ENCODE measurements around the gene HECTD2. TPM values are rescaled to one million over a fixed set of nuclear protein-coding genes. Genes with fewer than 3 reads are reported as not detected.
"Not testable (repeated sequence)": the region's sequence is repeated elsewhere in the genome, so short reads cannot be mapped to it uniquely, and the experiment has no call there.

HECTD2 gene
- 2.4 TPM for total RNA-seq
- long read RNA-seq, full-length matches to known transcripts: 1 of 1 reads
- long read RNA-seq, partial matches to known transcripts: 0 of 1 reads
- long read RNA-seq, other reads (novel, unspliced or antisense): 0 of 1 reads

- intact Hi-C loops (cut with DNase I): no loop called here
- DNase-seq (peak; percentile 89), ATAC-seq (ENCODE audit: poor library complexity) (peak; percentile 94)
Observed at GRCh38 chr10:91409869-91410637, at the start of gene HECTD2. HECTD2 (plus strand) TSS chr10:91410344; CDS start chr10:91410439, 95 bp downstream.

- ATAC-seq (ENCODE audit: poor library complexity) (no peak), DNase-seq (no peak)
- intact Hi-C loops (cut with DNase I): no loop called here
Observed at GRCh38 chr10:91360461-91360860, 49.7 kb upstream of the HECTD2 start.

GRCh38 chr10:91365519-91365918, 44.6 kb upstream of the HECTD2 start:
- intact Hi-C loops (cut with DNase I); ATAC-seq (ENCODE audit: poor library complexity); DNase-seq: not testable (repeated sequence)

GRCh38 chr10:91366704-91367103, 43.4 kb upstream of the HECTD2 start:
- intact Hi-C loops (cut with DNase I): no loop called here
- DNase-seq: no peak
- no peak for ATAC-seq (ENCODE audit: poor library complexity)

GRCh38 chr10:91367127-91367531, 43.0 kb upstream of the HECTD2 start:
- ATAC-seq (ENCODE audit: poor library complexity) (peak; percentile 89), DNase-seq (no peak)
- intact Hi-C loops (cut with DNase I): no loop called here

GRCh38 chr10:91367558-91367957, 42.6 kb upstream of the HECTD2 start:
- intact Hi-C loops (cut with DNase I): no loop called here
- ATAC-seq (ENCODE audit: poor library complexity) (peak; percentile 89), DNase-seq (no peak)

- intact Hi-C loops (cut with DNase I); ATAC-seq (ENCODE audit: poor library complexity); DNase-seq: not testable (repeated sequence)
Observed at GRCh38 chr10:91369978-91370589, 40.1 kb upstream of the HECTD2 start.

GRCh38 chr10:91374052-91374451, 36.1 kb upstream of the HECTD2 start:
- DNase-seq: no peak
- intact Hi-C loops (cut with DNase I): no loop called here
- ATAC-seq (ENCODE audit: poor library complexity): no peak

- DNase-seq: no peak
- intact Hi-C loops (cut with DNase I): no loop called here
- ATAC-seq (ENCODE audit: poor library complexity): no peak
Observed at GRCh38 chr10:91378061-91378460, 32.1 kb upstream of the HECTD2 start.

- ATAC-seq (ENCODE audit: poor library complexity): peak; percentile 54
- DNase-seq: no peak
- intact Hi-C loops (cut with DNase I): loop anchor here (10.0 kb wide), 2 partner anchors 86 to 244 kb away; no protein-coding TSS in a partner anchor
Observed at GRCh38 chr10:91380873-91381256, 29.3 kb upstream of the HECTD2 start.

GRCh38 chr10:91381257-91381891, 28.8 kb upstream of the HECTD2 start:
- DNase-seq (no peak), ATAC-seq (ENCODE audit: poor library complexity) (peak; percentile 89)
- intact Hi-C loops (cut with DNase I): loop anchor here (10.0 kb wide), 2 partner anchors 87 to 243 kb away; no protein-coding TSS in a partner anchor

- intact Hi-C loops (cut with DNase I): loop anchor here (10.0 kb wide), 2 partner anchors 91 to 239 kb away; no protein-coding TSS in a partner anchor
- no peak for DNase-seq
- ATAC-seq (ENCODE audit: poor library complexity): no peak
Observed at GRCh38 chr10:91385306-91386085, 24.6 kb upstream of the HECTD2 start.

- DNase-seq (no peak), ATAC-seq (ENCODE audit: poor library complexity) (peak; percentile 87)
- intact Hi-C loops (cut with DNase I): loop anchor here (10.0 kb wide), 2 partner anchors 95 to 235 kb away; no protein-coding TSS in a partner anchor
Observed at GRCh38 chr10:91389636-91390512, 20.3 kb upstream of the HECTD2 start.

GRCh38 chr10:91390513-91390825, 19.7 kb upstream of the HECTD2 start:
- DNase-seq; intact Hi-C loops (cut with DNase I); ATAC-seq (ENCODE audit: poor library complexity): not testable (repeated sequence)

GRCh38 chr10:91391920-91392319, 18.2 kb upstream of the HECTD2 start:
- intact Hi-C loops (cut with DNase I): no loop called here
- no peak for ATAC-seq (ENCODE audit: poor library complexity)
- no peak for DNase-seq

- intact Hi-C loops (cut with DNase I): no loop called here
- DNase-seq (no peak), ATAC-seq (ENCODE audit: poor library complexity) (no peak)
Observed at GRCh38 chr10:91406322-91406721, 3.8 kb upstream of the HECTD2 start.

GRCh38 chr10:91409069-91409868, 875 bp upstream of the HECTD2 start:
- intact Hi-C loops (cut with DNase I): no loop called here
- peak; percentile 95 for ATAC-seq (ENCODE audit: poor library complexity)
- DNase-seq: peak; percentile 91

All from Right ventricle myocardium superior (tissue), 1 donor.